Ovary (tissue), 9 donors: ENCODE data around the gene LRMDA. TPM values are rescaled to one million over a fixed set of nuclear protein-coding genes. Genes with fewer than 3 reads are reported as not detected.

Experiments
- DNase-seq, 5 donors: peaks; one replicate each; pipeline ENCODE4 v3.0.0-alpha.2; 2019 to 2020
- H3K27ac ChIP-seq, 2 donors: fragments of 200-600 bp; one replicate each; pipeline versions ENCODE4 v1.5.1 to v1.8.0; 2019 to 2022
- H3K27me3 ChIP-seq: fragments of 200-600 bp; one replicate; pipeline ENCODE4 v1.8.0; 2022
- H3K36me3 ChIP-seq: fragments of 200-600 bp; sonication (generic); one replicate; pipeline ENCODE4 v1.5.1; 2019
- H3K4me1 ChIP-seq: one replicate; pipeline ENCODE4 v1.8.1; 2013; ENCODE audit warnings: mild to moderate bottlenecking, moderate library complexity; ENCODE audit not compliant: insufficient read depth
- H3K4me3 ChIP-seq: fragments of 200-600 bp; sonication (generic); one replicate; pipeline ENCODE4 v1.5.1; 2017
- H3K9me3 ChIP-seq, 2 donors: fragments of 200-600 bp in 1 of 2; sonication (generic) in 1 of 2; one replicate each; pipeline versions ENCODE4 v1.5.1 to v1.8.1; 2013 to 2019; ENCODE audit warnings: mild to moderate bottlenecking in 1 of 2, moderate library complexity in 1 of 2
- CTCF ChIP-seq, 3 donors: fragments of 450-650 bp in 2 of 3; fragments of 200-600 bp in 1 of 3; IDR thresholded peaks; one replicate each; pipeline versions ENCODE4 v1.5.1 to v1.8.0; 2016 to 2022; ENCODE audit warnings: antibody characterized with exemption in 3 of 3, mild to moderate bottlenecking in 1 of 3
- EP300 ChIP-seq: sonication (generic); formaldehyde crosslinking; IDR thresholded peaks from one replicate; pipeline ENCODE4 v1.6.1; 2017; ENCODE audit warnings: antibody characterized with exemption
- POLR2A ChIP-seq: fragments of 450-650 bp; IDR thresholded peaks from one replicate; pipeline ENCODE4 v1.6.1; 2017; ENCODE audit warnings: antibody characterized with exemption, mild to moderate bottlenecking, moderate library complexity
- WGBS, 3 donors: extraction: QIAGEN DNeasy Blood & Tissue Kit in 1 of 3; methylation state at CpG; one replicate each; pipeline versions ENCODE4 v1.1.5 to v1.1.7; 2013 to 2017; 5-methylcytosine and 5-hydroxymethylcytosine counted together
- intact Hi-C, 4 donors: fragments of 100-400 bp; cut with DNase I; formaldehyde crosslinking; loops; one replicate each; pipeline versions ENCODE4 v1.11.0 to v1.15.1; 2022 to 2023
- polyA plus RNA-seq, 2 donors: library from polyadenylated mRNA; stranded (reverse); fragments of 200-250 nt in 1 of 2; fragments of 350-450 nt in 1 of 2; fragmentation: Illumina TruSeq in 1 of 2; extraction: RNeasy Lipid Tissue Mini Kit (QIAGEN cat#74804) in 1 of 2; gene quantifications; one replicate each; pipeline ENCODE4 v1.2.3, GENCODE V29; 2013 to 2014
- total RNA-seq, 7 donors: library from RNA; depleted of rRNA in 2 of 7; stranded (reverse); fragments of >200 nt in 2 of 7; fragmentation: NEBNext Ultra II Directional in 3 of 7; extraction: Animal tissue kit (Norgen Biotek cat#: 25700) in 3 of 7; gene quantifications; one replicate each; pipeline versions ENCODE4 v1.1.0 to v1.2.4, GENCODE V29; 2016 to 2023
- donor health status: DM: no; HTN: no; CAD: no; lungs with moderate emphysema.
- donor health status: DM: no; HTN: no; CAD: no.
- donor health status: Bipolar disorder and iron deficiency.
- donor health status: DM: yes; HTN: yes; CAD: no.
- donor health status: DM: no; HTN: no; CAD: no.
- donor health status: DM: yes; HTN: yes; CAD: no.

Gene LRMDA
- total and polyA plus RNA-seq, 9 donors, result 14.8 to 30.7 (median 22.9) TPM

- no peaks in the 10 kb centered on the region for H3K27me3 ChIP-seq
- H3K4me3 ChIP-seq, result no peak overlapping the region
- no peaks in the 10 kb centered on the region for H3K36me3 ChIP-seq
- TF ChIP-seq CTCF (IDR thresholded peaks at IDR 0.05) (no peak), POLR2A (no peak), EP300 (no peak)
- WGBS, 3 donors, result 85 to 90% (median 88%) methylated on average over 11 of the region's 11 CpGs
- H3K9me3 ChIP-seq, result no peaks in the 10 kb centered on the region
- intact Hi-C loops, result no loop called here
- H3K4me1 ChIP-seq, result no peaks in the 10 kb centered on the region
- DNase-seq, result no peak
- H3K27ac ChIP-seq, result no peak overlapping the region
These were observed 578.1 kb downstream of the LRMDA start for GRCh38 chr10:76009531-76009930.

GRCh38 chr10:76010703-76011102, 579.3 kb downstream of the LRMDA start:
- DNase-seq, result no peak
- 72 to 81% (median 77%) methylated on average over 3 of the region's 3 CpGs for WGBS, 3 donors
- intact Hi-C loops, result no loop called here
- TF ChIP-seq POLR2A, result no peak
- TF ChIP-seq EP300, result no peak
- TF ChIP-seq CTCF (IDR thresholded peaks at IDR 0.05), result no peak
- Histone ChIP-seq H3K9me3 (no peaks in the 10 kb centered on the region), H3K36me3 (no peaks in the 10 kb centered on the region), H3K4me3 (no peak overlapping the region), H3K27ac (no peak overlapping the region), H3K4me1 (no peaks in the 10 kb centered on the region), H3K27me3 (no peaks in the 10 kb centered on the region)

GRCh38 chr10:76012716-76013327, 581.4 kb downstream of the LRMDA start:
- intact Hi-C loops, result no loop called here
- 90 to 91% (median 91%) methylated on average over 7 of the region's 7 CpGs for WGBS, 3 donors
- H3K4me1 ChIP-seq, result no peaks in the 10 kb centered on the region

GRCh38 chr10:76015245-76015644, 583.8 kb downstream of the LRMDA start:
- Histone ChIP-seq H3K4me3 (no peak overlapping the region), H3K27me3 (no peaks in the 10 kb centered on the region), H3K36me3 (no peaks in the 10 kb centered on the region), H3K27ac (no peak overlapping the region), H3K9me3 (no peaks in the 10 kb centered on the region), H3K4me1 (no peaks in the 10 kb centered on the region)
- no peak for DNase-seq
- TF ChIP-seq POLR2A, result no peak
- no peak for TF ChIP-seq CTCF (IDR thresholded peaks at IDR 0.05)
- no peak for TF ChIP-seq EP300
- intact Hi-C loops, result no loop called here
- WGBS, 3 donors, result 48 to 55% (median 53%) methylated on average over 5 of the region's 5 CpGs

More at GRCh38 chr10:76012716-76013327, 581.4 kb downstream of the LRMDA start:
- no peaks in the 10 kb centered on the region for H3K9me3 ChIP-seq
- no peaks in the 10 kb centered on the region for H3K36me3 ChIP-seq
- no peaks in the 10 kb centered on the region for H3K27me3 ChIP-seq
- TF ChIP-seq POLR2A (no peak), CTCF (IDR thresholded peaks at IDR 0.05) (no peak), EP300 (no peak)
- DNase-seq, result no peak
- no peak overlapping the region for H3K27ac ChIP-seq
- no peak overlapping the region for H3K4me3 ChIP-seq
